GM19395 (cell line): ENCODE data around the gene SSR4.

Experiments used
- ATAC-seq: cut with Tn5 transposase; IDR thresholded peaks from one replicate; pipeline ENCODE4 v1.9.1; 2021; ENCODE audit warnings: mild to moderate bottlenecking, moderate library complexity; ENCODE audit not compliant: unreplicated experiment

Gene SSR4

GRCh38 chrX:153769158-153769864 lies 25.2 kb upstream of the SSR4 start:
- no peak for ATAC-seq

GRCh38 chrX:153769865-153770600 lies 24.4 kb upstream of the SSR4 start:
- ATAC-seq: no peak

- no peak for ATAC-seq
Observed at GRCh38 chrX:153770601-153771414, 23.7 kb upstream of the SSR4 start.

- no peak for ATAC-seq
Observed at GRCh38 chrX:153771415-153772315, 22.8 kb upstream of the SSR4 start.

- ATAC-seq: no peak
Observed at GRCh38 chrX:153772316-153773217, 21.9 kb upstream of the SSR4 start.

- ATAC-seq: no peak
Observed at GRCh38 chrX:153773218-153773611, 21.3 kb upstream of the SSR4 start.

- no peak for ATAC-seq
Observed at GRCh38 chrX:153773741-153774575, 20.5 kb upstream of the SSR4 start.

GRCh38 chrX:153774576-153775292 lies 19.7 kb upstream of the SSR4 start:
- no peak for ATAC-seq

- no peak for ATAC-seq
Observed at GRCh38 chrX:153775293-153776119, 19.0 kb upstream of the SSR4 start.

GRCh38 chrX:153776120-153776599 lies 18.3 kb upstream of the SSR4 start:
- ATAC-seq: no peak

- ATAC-seq: no peak
Observed at GRCh38 chrX:153776611-153777045, 17.8 kb upstream of the SSR4 start.

GRCh38 chrX:153777261-153778090 lies 17.0 kb upstream of the SSR4 start:
- no peak for ATAC-seq

- no peak for ATAC-seq
Observed at GRCh38 chrX:153778181-153778580, 16.3 kb upstream of the SSR4 start.

GRCh38 chrX:153778684-153779101 lies 15.8 kb upstream of the SSR4 start:
- no peak for ATAC-seq

- ATAC-seq: no peak
Observed at GRCh38 chrX:153779891-153780677, 14.4 kb upstream of the SSR4 start.
